Heart left ventricle (tissue), 13 donors: ENCODE data around the gene HOXB7.

Source experiments
- CTCF ChIP-seq, 12 donors: fragments of 200-600 bp; sonication (generic) in 4 of 12; IDR thresholded peaks; one replicate each; pipeline versions ENCODE4 v1.5.0 to v1.8.0; 2018 to 2022; ENCODE audit warnings: antibody characterized with exemption in 12 of 12, mild to moderate bottlenecking in 5 of 12
- POLR2A ChIP-seq, 2 donors: fragments of 450-650 bp; IDR thresholded peaks; one replicate each; pipeline ENCODE4 v1.6.1; 2017; ENCODE audit warnings: antibody characterized with exemption in 2 of 2, mild to moderate bottlenecking in 2 of 2, moderate library complexity in 2 of 2
- donor health status: ischemic (EF 13 %, LVEDD 7.1; RV severe dilation, severe dysfunction).
- donor health status: DM: no; HTN: yes; CAD: no.
- donor health status: DM: no; HTN: no; CAD: no.
- donor health status: ischemic (EF 25% LVEDD 6.9; RV normal size, moderate dysfunction).
- donor health status: ischemic (EF 25% LVEDD 5.7; RV mildly dilated, moderate dysfunction).
- donor health status: ischemic (EF 35%, LVEDD 5.7; RV mildly dilated, moderate dysfunction).
- donor health status: nonischemic (EF 11% LVEDD 7.7; RV severe dilation, severe dysfunction).
- donor health status: DM: yes; HTN: yes; CAD: no.
- donor health status: PGD.
- donor health status: ischemic (EF 29% LVEDD 5.4; RV normal size, mild dysfunction).
- donor health status: nonischemic (EF 23%, LVEDD 6.1; RV moderate dilation, normal function).

GRCh38 chr17:48584223-48584741 is 26.5 kb downstream of the HOXB7 start:
- TF ChIP-seq CTCF (IDR thresholded peaks at IDR 0.05) (no peak), POLR2A (IDR thresholded peaks at IDR 0.05) (no peak)
